Activated CD4-positive, alpha-beta T cell treated with anti-CD3 and anti-CD28 coated beads, Interleukin-2, Interleukin-4, amounts not matched to agents 100 ng/mL and 50 ng/mL, durations not matched to agents 16 hours and 8 hours (primary cell): ENCODE measurements around the gene CYTH4.

Experiments used
- DNase-seq: peaks from one replicate; pipeline ENCODE4 v3.0.0-alpha.2; 2020; ENCODE audit warnings: low spot score

Gene CYTH4

DNA sequence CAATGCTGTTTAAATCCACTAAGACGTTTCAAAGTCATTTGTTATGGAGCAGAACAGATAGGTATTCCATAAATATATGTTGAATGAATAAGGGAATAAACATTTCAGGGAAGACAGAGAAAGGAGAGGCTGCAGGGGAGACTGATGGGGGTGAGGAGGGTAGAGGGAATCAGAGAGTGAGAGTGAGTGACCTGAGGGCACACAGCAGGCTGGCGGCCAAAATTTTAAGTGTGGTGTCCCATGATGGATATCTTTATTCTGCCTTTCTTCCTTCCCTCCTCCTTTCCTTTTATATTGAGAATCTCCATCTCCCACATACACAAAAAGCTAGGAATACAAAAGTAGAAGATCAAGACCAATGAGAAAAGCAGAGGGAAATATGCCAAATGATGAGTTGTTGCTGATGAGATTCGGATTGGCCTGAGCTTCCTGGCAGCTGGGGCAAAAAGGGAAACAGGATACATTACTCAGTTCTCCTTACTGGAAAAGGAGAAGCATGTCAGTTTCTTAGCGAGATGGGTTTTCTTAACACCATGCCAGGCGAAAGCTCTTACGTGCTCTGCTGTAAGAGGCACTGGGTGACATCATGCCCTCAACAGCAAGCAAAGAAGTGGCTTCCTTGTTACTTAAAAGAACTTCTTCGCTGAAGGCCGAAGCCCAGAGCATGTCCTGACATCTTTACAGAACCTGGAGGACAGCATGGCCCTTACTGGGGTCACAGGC, 11.2 kb upstream of the CYTH4 start:
- DNase-seq, result no peak

DNA sequence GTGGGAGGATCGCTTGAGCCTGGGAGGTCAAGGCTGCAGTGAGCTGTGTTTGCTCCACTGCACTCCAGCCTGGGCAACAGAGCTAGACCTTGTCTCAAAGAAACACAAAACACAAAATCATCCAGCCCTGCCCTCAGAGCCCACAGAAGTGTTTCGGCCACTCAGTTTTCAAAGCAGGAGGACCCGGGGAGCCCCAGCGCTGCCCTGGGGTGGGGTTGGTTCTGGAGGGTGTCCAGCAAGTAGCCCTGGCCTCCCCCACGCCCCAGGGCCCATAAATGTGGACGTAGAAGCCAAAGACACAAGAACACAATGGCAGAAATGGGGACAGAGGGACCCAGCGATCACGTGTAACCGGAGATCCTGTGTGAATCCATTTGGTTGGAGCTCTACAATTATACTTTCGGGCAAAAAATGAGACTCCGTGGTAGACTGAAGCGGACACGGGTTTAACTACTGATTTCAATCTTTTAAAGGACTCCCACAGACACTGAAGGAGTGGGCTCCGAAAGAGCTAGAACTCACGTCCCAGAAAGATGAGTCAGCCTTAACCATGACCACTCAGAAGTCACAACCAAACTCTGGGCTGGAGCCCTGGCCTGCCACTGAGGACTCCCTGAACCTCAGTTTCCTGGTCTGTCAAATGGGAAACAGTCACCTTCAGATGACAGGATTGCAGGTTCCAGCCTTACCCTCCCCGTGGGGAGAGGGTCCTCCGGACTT, 9.0 kb upstream of the CYTH4 start:
- peak; percentile 60 for DNase-seq

DNA sequence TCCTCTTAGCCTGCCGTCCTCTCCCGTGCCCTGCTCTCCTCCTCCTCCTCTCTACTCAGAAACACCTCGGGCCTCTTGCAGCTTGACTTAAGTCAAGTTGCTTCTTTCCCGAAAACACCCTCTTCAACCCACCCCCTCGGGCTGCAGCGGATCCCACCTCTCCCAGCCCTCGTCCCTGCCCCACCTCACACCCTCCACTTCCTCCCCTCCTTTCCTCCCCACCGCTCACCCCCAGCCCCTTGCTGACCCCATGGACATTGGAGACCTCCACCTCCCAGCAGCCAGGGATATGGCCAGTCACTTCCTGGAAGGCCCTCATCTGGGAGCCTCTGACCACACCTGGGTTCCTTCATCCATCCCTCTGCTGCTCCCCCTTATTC, 8.5 kb upstream of the CYTH4 start:
- DNase-seq, result no peak

DNA sequence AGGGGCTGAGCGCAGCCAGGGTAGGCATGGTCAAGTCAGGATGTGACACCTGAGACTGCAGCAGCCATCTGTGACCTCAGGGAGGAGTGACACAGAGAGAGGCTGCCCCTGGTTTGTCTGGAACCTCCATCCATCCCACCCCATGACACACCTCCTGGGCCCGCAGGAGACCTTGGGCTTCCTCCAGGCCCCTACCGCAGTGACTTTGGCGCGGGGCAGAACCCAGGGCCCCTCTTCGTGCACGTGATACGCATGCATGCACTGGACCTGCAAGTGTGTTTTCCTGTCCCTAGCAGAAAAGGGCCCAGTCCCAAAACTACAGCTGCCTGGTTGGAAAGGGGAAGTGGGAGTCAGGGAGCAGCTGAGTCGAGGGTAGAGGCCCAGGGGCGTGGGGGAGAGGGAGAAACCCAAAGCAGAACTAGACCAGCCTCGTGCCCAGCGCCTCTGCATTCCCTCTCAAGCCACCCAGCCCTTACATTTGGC, 7.9 kb upstream of the CYTH4 start:
- DNase-seq, result no peak

DNA sequence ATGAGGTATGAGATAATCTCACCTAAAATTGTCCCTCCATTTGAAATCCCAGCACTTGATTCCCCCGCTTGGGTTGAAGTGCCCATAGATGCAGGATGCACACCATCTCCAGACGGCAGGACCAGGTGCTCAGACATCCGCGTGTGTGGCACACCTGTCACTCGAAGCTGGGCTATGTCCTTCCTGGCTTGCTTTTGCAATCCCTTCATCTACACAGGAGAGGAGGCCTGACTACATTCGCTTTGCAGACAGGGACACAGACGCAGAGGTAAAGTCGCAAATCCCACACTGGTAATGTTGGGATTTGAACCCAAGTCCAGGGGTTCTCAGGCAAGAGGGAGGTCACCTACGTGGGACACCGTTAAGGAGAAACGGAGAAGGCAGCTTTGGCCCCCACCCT, 7.2 kb upstream of the CYTH4 start:
- DNase-seq, result no peak

DNA sequence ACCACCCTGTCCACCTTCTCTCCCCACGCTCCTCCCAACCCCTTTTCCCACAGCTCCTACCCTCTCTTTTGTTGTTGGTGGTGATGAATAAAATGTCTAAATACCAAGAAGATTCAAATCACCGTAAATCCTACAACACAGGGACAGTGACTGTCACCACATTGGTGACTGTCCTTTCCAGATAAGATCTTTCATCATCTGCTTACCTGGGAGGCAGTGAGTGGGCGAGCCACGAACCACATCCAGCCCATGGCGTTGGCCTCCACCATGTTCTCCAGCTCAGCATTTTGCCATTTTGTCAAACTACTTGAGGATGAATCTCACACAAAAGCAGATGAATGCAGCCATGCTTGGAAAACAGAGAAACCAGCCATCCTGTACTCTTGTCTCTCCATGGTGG, 6.7 kb upstream of the CYTH4 start:
- DNase-seq, result peak; percentile 59

DNA sequence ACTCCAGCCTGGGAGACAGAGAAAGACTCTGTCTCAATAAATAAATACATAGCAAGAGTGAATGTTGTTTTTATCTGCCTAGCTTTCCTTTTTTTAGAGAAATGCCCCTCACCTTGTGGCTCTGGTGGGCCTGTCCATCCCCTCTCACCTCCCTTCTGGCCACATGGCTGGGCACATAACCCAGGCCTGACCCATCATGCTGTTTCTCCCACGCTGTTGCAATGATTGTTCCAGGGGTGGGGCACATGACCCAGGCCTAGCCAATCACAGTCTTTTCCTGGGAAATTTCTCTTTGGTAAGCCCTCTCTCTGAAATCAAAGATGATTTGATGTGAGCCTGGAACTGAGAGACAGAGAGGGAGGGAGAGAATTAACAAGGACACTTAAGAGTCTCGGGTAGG, 5.5 kb upstream of the CYTH4 start:
- no peak for DNase-seq

DNA sequence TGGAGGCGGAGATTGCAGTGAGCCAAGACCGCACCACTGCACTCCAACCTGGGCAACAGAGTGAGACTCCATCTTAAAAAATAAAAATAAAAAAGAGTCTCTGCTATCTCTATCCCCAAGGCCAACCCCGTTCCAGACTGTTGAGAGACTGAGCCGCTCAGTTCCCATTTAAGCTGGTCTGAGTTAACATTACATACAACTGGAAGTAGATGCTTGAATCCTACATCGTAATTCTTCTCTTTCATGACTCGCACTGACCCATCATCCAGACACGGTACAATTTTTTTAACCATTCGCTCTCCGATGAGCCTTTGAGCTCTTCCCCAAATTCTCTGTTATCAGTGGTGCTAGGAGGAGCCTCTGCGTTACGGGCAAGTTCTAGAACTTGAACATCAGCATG, 4.9 kb upstream of the CYTH4 start:
- DNase-seq, result no peak

DNA sequence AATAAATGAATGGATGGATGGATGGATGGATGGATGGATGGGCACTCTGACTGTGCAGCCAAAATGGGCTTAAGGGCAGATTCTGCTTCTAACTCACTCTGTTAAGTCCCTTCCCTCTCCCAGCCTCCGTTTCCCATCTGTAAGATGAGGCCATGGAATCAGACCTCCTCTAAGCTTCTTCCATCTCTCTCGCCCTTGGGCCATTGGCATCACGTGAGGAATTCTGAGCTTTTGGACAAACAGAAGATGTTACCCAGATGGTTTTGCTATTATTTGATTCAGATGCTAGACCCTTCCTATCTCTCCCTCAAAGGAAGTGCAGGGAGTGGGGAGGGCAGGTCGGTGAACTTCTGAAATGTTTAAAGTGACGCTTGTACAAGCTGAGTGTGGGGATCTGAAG, 4.0 kb upstream of the CYTH4 start:
- no peak for DNase-seq

DNA sequence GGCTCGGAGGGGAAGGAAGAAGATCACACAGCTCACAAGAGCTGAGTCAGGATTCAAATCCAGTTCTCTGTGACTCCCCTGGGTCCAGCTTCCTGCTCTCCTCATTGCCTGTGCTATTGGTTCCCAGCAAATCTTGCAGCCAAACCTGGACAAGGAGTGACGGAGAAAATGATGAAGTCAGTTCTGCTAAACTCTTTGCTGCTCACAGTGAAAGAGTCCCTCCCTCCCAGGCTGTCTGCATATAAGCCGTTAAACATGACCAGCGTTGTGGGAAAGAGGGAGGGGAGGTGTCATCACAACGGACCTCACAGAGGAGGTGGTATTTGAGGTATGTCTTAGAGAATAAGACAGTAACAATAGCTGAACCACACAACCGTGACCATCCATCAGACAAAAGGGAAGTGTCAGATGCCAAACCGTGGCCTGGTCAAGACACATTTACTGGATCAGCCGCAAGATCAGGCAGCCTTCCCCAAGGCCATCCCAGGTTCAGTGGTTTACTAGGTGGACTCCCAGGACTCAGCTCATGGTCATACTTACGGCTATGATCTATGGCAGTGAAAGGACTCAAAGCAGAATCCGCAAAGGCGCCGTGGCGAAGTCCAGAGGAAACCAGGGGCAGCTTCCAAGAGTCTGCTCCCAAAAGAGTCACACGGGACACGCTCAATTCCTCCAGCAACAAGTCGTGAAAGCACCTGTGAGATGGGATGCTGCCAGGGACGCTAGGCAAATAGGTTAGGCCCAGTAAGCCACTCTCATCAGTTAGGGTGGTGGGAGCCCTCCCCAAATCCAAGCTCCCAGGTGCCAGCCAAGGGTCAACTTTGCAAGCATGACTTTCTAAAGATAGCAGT, 2.8 kb upstream of the CYTH4 start:
- no peak for DNase-seq

DNA sequence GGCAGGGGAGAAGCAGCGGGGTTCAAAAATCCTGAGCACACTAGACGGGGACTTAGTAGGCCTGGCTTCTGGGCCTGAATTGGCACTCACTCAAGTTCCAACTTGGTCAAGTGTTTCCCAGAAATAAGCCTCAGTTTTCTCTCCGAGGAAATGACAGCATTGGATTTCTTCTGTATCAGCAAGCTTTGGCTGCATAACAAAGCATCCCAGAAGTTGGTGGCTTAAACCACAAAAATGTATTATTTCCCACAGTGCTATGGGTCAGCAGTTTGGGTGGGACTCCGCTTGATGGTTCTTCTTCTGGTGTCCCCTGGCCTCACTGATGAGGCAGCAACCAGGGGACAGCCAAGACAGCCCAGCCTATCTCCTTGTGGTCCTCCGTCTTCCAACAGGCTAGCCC, 1.6 kb upstream of the CYTH4 start:
- DNase-seq, result no peak

DNA sequence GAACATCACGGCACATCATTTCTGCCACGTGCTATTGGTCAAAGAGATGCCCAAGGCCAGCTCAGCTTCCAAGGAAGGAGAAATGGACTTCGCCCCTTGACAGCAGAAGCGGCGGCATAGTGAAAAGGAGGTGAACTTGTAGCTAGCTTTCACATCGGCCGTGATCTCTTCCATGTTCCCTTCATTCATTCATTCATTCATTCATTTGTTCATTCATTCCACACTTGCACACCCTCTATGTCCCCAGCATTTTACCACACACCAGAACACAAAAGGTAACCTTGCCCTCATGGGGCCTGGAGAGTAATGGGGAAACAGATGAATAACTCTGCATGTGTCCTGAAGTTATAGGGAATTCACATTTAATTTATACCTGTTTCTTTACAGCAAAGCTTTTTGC, 1.1 kb upstream of the CYTH4 start:
- DNase-seq, result no peak

DNA sequence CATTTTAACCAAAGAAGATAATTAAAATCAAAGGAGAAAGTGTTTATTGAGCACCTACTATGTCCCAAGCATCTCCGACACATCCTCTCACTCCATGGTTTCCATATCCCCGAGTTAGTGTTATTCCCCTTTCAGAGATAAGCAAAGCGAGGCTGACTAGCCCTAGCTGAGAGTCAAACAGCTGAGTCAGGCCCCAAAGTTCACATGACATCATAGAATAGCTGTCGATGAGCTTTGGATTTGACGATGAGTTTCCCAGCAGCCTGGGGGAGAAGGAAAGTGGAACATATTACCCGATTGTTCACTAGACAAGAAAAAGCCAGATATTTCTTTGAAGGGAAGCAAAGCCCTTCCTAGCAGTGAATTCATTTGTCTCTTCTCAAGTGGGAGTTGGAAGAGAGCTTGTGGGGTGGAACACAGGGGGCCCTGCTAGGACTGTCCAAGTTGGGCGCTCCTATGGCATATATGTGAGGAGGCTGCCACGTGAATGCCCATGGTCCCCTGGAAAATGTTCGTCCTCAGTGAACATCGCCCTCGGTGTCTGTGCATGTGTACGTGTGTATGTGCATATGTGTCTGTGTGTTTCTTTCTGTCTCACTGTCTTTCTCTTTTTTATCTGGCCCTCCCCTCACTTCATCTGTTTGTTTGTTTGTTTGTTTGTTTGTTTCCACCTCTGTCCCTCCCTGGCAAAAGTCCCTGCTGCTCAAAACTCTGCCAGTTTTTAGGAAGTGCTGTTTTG, 493 bp upstream of the CYTH4 start:
- DNase-seq, result no peak

DNA sequence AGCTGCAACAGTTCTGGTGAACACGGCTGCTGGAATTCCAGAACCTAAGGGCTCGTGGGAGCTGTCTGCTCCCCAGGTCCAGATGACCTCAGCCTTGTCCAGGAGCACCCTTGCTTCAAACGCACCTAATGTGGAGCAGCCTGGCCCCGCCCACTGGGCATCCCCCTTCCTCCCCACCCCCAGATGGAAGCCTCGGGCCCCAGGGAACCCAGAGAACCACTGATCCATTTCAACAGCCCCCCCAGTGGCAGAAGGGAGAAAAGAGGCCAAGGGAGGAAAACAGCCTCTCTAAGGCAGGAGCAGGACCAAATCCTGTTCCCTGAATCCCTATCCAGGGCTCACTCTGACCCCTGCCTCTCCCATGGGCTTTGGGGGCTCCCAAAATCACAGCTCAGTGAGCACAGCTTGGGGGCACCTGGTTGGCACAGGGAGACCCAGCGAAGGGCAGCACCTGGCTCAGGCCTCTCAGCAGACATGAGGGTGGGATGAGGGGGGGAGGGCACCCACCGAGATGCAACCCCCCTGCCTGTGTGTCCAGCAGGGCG, 1.2 kb downstream of the CYTH4 start:
- no peak for DNase-seq

DNA sequence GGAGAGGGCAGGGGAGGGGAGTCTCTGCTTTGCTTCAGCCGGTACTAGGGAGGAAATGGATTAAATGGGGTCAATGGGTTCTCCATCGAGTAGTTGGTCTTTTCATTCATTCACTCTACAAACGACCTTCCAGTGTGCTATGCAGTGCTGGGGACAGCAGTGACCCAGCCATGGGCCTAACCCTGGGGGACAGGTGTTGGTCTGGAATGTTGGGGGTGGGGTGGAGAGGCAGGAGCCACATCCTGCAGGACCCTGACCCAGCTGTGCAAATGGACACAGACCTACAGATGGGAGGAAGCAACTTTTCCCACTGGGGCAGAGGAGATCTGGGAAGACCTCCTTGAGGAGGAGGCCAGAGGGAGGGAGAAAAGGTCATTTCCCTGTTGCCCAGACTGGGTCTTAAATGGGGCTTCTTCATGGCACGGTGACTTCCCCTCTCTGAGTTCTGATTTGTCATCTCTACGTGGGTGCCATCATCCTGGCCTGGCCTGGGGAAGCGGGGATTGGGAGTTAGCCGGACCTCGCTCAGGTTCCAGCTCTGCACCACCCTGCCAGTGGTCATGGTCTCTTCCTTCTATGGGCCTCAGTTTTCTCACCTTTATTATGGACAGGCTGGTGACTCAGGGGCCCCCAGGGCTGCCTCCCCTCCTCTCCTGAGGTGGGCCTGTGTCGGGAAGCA, 2.0 kb downstream of the CYTH4 start:
- DNase-seq, result no peak

DNA sequence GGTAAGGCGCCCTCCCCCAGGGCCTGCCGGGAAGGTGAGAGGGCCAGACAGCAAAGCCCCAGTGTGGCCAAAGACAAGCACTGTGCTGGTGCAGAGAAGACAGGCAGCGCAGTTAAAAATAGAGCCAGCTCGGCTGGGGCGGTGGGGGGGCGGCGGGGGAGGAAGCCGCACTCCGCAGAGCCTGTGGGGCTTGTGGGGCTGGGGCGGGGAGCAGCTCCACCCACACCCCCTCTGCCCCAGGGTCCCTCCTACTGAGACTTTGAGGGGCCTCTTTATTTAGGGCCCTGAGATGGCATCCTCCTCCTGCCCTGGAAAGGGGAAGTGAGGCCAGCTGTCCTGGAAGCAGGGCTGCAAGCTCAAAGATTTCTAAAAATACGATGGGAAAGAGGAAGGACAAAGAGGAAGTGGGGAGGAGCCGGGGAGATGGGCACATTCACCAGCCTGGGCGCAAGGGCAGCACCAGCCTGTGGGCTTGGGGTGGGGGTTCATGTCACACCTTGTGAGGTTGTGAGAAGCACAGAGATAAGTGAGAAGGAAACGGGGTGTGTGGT, 2.6 kb downstream of the CYTH4 start:
- DNase-seq, result no peak

DNA sequence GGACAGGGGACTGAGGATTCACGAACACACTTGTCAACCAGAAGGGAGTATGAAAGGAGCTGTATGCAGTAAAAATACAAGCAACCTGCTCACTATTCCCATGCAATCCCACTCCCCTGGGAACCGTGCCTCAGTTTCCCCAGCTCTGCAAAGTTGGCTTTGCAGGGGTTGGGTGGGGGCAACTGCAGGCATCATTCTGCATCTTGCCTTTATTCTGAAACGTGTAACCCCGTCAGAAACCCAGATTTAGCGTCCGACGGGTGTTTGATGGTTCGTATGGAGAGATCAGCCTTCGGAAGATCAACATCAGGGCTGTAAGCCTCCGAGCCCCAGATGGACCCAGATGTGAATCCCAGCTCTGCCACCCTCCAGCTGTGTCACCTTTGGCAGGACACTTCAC, 3.6 kb downstream of the CYTH4 start:
- DNase-seq, result no peak

DNA sequence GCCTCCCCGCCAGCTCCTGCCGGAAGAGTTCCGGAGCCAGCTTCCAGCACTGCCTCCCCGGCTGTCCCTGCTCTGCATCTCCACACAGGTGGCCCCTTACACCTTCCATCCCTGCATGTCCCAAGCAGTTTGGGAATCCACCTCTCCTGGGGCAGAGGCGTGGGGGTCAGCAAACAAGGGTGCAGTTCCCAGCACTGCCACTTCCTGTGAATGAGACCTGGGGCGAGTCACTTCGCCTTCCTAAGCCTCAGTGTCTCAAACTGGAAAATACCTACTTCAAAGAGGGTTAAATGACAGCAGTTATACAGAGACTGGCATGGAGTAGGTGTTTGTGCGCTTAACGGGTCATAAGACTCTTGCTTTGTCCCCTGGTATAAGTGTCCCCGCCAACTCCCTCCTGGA, 5.2 kb downstream of the CYTH4 start:
- DNase-seq, result no peak

DNA sequence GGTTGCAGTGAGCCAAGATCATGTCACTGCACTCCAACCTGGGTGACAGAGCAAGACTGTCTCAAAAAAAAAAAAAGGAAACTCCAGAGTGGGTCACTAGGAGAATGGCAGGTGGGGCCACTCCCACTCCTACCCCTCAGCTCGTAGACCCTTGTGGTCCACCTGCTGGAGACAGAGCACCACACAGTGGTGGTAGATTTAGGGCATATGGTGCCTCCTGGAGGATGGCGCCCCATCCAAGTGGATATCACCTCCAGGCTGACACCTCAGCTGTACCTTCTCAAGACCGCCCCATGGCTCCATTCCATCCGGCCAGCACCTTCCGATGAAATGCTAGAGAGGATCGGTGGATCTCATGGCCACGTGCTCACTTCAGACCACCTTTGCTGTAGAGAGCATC, 6.2 kb downstream of the CYTH4 start:
- DNase-seq, result no peak

DNA sequence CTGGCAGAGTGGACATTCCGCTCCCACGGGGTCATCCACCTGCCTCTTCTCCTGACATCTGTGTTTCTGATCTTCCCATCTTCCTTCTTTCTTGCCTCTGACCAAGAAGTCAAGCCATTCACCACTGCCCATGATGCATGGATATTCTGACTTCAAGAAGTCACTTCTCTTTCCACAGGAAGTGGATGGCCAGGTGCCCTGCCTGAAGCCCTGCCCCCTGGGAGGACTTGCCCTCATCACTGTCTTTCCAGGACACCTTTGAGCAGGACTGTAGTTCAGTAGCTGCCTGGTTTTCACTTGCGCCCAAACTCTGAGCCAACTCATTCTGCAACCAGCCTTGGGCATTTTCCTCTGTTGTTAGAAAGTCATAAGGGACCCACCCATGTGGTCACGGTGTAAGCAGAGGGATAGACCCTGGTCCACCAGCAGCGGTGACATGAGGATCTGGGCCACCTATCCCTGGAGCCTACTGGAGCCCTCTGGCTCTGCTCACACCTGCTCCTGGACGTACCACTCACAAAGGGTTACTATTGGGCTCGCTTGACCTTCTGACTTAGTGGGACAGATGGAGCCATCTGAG, 6.9 kb downstream of the CYTH4 start:
- DNase-seq, result no peak

DNA sequence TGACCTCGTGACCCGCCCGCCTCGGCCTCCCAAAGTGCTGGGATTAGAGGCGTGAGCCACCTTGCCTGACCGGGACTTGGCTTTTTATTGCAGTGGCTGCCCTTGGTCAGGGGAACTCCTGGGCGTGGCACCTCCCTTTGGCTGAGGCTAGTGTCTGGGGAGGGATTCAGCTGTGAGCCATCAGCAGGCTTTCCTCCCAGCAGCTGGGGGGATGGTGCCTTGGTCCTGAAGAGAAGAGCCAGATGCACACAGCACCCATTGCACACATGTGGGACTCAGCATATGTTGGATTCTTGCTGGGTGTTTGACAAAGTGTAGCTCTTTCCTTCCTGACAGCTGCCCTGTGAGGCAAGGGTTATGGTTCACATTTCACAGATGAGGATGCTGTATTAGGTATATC, 8.4 kb downstream of the CYTH4 start:
- no peak for DNase-seq
